Stimulated activated CD4-positive, alpha-beta T cell treated with anti-CD3 and anti-CD28 coated beads, Interleukin-2, amount 100 ng/mL, for 4 hours (primary cell): ENCODE measurements around the gene ST8SIA5.

Experiments
- DNase-seq: peaks from one replicate; pipeline ENCODE4 v3.0.0-alpha.2; 2020; ENCODE audit warnings: low read depth

ST8SIA5 gene

GRCh38 chr18:46668694-46669093, 88.2 kb downstream of the ST8SIA5 start:
- no peak for DNase-seq

- DNase-seq, result no peak
These were observed 88.7 kb downstream of the ST8SIA5 start for GRCh38 chr18:46668135-46668534.

GRCh38 chr18:46663539-46663938, 93.3 kb downstream of the ST8SIA5 start:
- DNase-seq, result no peak

- DNase-seq, result no peak
These were observed 95.7 kb downstream of the ST8SIA5 start for GRCh38 chr18:46660957-46661749.

- no peak for DNase-seq
These were observed 97.4 kb downstream of the ST8SIA5 start for GRCh38 chr18:46659484-46659883.

GRCh38 chr18:46657115-46657955, 99.5 kb downstream of the ST8SIA5 start, which contains the start of gene LOXHD1:
Gene LOXHD1, minus strand, starts transcription at chr18:46657220. Its CDS starts 187 bp downstream, at chr18:46657033.
- DNase-seq, result no peak

GRCh38 chr18:46656326-46657114, 100.3 kb downstream of the ST8SIA5 start:
- no peak for DNase-seq

- DNase-seq, result no peak
These were observed 104.5 kb downstream of the ST8SIA5 start for GRCh38 chr18:46652372-46652771.

- no peak for DNase-seq
These were observed 106.2 kb downstream of the ST8SIA5 start for GRCh38 chr18:46650681-46651080.

GRCh38 chr18:46649071-46649862, 107.6 kb downstream of the ST8SIA5 start:
- no peak for DNase-seq

- no peak for DNase-seq
These were observed 110.4 kb downstream of the ST8SIA5 start for GRCh38 chr18:46646468-46646867.

- DNase-seq, result no peak
These were observed 114.3 kb downstream of the ST8SIA5 start for GRCh38 chr18:46642561-46642960.

- DNase-seq, result no peak
These were observed 114.9 kb downstream of the ST8SIA5 start for GRCh38 chr18:46641917-46642316.

- no peak for DNase-seq
These were observed 117.5 kb downstream of the ST8SIA5 start for GRCh38 chr18:46639386-46639785.

GRCh38 chr18:46636040-46636630, 120.7 kb downstream of the ST8SIA5 start:
- no peak for DNase-seq

- DNase-seq, result no peak
These were observed 124.3 kb downstream of the ST8SIA5 start for GRCh38 chr18:46632401-46633071.

- DNase-seq, result no peak
These were observed 125.9 kb downstream of the ST8SIA5 start for GRCh38 chr18:46630991-46631390.

- DNase-seq, result no peak
These were observed 126.7 kb downstream of the ST8SIA5 start for GRCh38 chr18:46630160-46630559.

- no peak for DNase-seq
These were observed 127.5 kb downstream of the ST8SIA5 start for GRCh38 chr18:46629361-46629760.

- no peak for DNase-seq
These were observed 128.6 kb downstream of the ST8SIA5 start for GRCh38 chr18:46628206-46628605.
